CD4-positive, alpha-beta T cell (primary cell): ENCODE measurements around the gene CTDSP2. TPM values are rescaled to one million over a fixed set of nuclear protein-coding genes. Genes with fewer than 3 reads are reported as not detected.

Experiments
- ATAC-seq: fragments of 200-7000 bp; cut with Tn5 transposase; one replicate; pipeline ENCODE4 v1.10.0; 2022; ENCODE audit warnings: mild to moderate bottlenecking; ENCODE audit not compliant: poor library complexity
- CTCF ChIA-PET: fragments of 350-600 bp; sonication (Branson Sonifier 250); formaldehyde crosslinking; loops from one replicate; lab custom pipeline; 2021; ENCODE audit warnings: antibody characterized with exemption, inconsistent platforms; lab: Charles Lee
- POLR2A ChIA-PET: fragments of 350-600 bp; sonication (Branson Sonifier 250); formaldehyde crosslinking; loops from one replicate; lab custom pipeline; 2021; ENCODE audit warnings: antibody characterized with exemption, inconsistent platforms; lab: Charles Lee
- DNase-seq, 14 experiments: peaks; one replicate each; pipeline ENCODE4 v3.0.0-alpha.2; 2013 to 2020; ENCODE audit warnings: mixed read lengths in 2 of 14
- H3K27ac ChIP-seq, 2 donors: one replicate each; pipeline versions ENCODE4 v1.5.1 to v1.7.0; 2013; ENCODE audit warnings: low read length in 2 of 2, low read depth in 1 of 2, mild to moderate bottlenecking in 1 of 2
- H3K27me3 ChIP-seq, 2 experiments: 1 replicate in 1 of 2; 2 replicates in 1 of 2; pipeline versions ENCODE4 v1.6.1 to v1.7.0; 2013; ENCODE audit warnings: low read length in 2 of 2, control low read depth in 1 of 2, mild to moderate bottlenecking in 1 of 2, moderate library complexity in 1 of 2; ENCODE audit not compliant: insufficient read depth in 2 of 2, control insufficient read depth in 1 of 2
- H3K36me3 ChIP-seq: one replicate; pipeline ENCODE4 v1.6.1; 2013; ENCODE audit warnings: low read length, control low read depth; ENCODE audit not compliant: insufficient read depth
- H3K4me1 ChIP-seq: one replicate; pipeline ENCODE4 v1.6.1; 2013; ENCODE audit warnings: low read length, control low read depth; ENCODE audit not compliant: insufficient read depth
- H3K4me3 ChIP-seq: one replicate; pipeline ENCODE4 v1.5.1; 2013; ENCODE audit warnings: mild to moderate bottlenecking, low read length, moderate library complexity
- H3K9me3 ChIP-seq, 2 experiments: 1 replicate in 1 of 2; 2 replicates in 1 of 2; pipeline versions ENCODE4 v1.6.1 to v1.7.0; 2013; ENCODE audit warnings: low read length in 2 of 2, mild to moderate bottlenecking in 2 of 2, control low read depth in 1 of 2, moderate library complexity in 1 of 2; ENCODE audit not compliant: control insufficient read depth in 1 of 2, insufficient read depth in 1 of 2
- H3K27ac Mint-ChIP-seq: one replicate; pipeline ENCODE4 v1.8.0; 2020; ENCODE audit warnings: mixed read lengths
- H3K27me3 Mint-ChIP-seq: one replicate; pipeline ENCODE4 v1.8.0; 2021; ENCODE audit warnings: mixed read lengths
- H3K36me3 Mint-ChIP-seq: one replicate; pipeline ENCODE4 v1.8.0; 2021; ENCODE audit warnings: low read depth, mixed read lengths
- H3K4me1 Mint-ChIP-seq: one replicate; pipeline ENCODE4 v1.8.0; 2021; ENCODE audit warnings: low read depth, mixed read lengths
- H3K4me3 Mint-ChIP-seq: one replicate; pipeline ENCODE4 v1.8.0; 2020; ENCODE audit warnings: mild to moderate bottlenecking, mixed read lengths
- H3K9me3 Mint-ChIP-seq: one replicate; pipeline ENCODE4 v1.8.0; 2020; ENCODE audit warnings: mixed read lengths
- intact Hi-C, 2 experiments: fragments of 100-400 bp; cut with DNase I in 1 of 2; cut with micrococcal nuclease in 1 of 2; formaldehyde crosslinking; loops; one replicate each; pipeline versions ENCODE4 v1.15.1 to v1.9.0; 2023 to 2025; cut with DNase I, micrococcal nuclease
- total RNA-seq, 174 experiments: library from RNA in 2 of 174; stranded (reverse) in 2 of 174; gene quantifications; one replicate each; pipeline ENCODE4 v1.2.3 and lab custom pipeline; 2021 to 2026
- TF ChIP-seq, protein P1 (sequence below): fragments of 200-600 bp; IDR thresholded peaks from one replicate; pipeline ENCODE4 v1.8.0; 2022; ENCODE audit warnings: antibody characterized with exemption, mild to moderate bottlenecking

The CTDSP2 gene
- total RNA-seq, 2 experiments from 2014 or later = 86.2 to 86.4 TPM

- ChIA-PET POLR2A (interaction anchor here (1.0 to 7.4 kb wide), 15 partner anchors 9 to 104 kb away, joined by 3 to 124 read pairs (median 4); partner anchors contain the start of genes MARCHF9, TSFM and TSPAN31), CTCF (interaction anchor here (1.7 to 3.9 kb wide), 3 partner anchors 11 to 60 kb away, joined by 4 to 13 read pairs (median 5); no protein-coding TSS in a partner anchor)
- Mint-ChIP-seq H3K9me3 (no peaks in the 10 kb centered on the region), H3K36me3 (peaks cover 14% of the 10 kb centered on the region), H3K27me3 (no peaks in the 10 kb centered on the region), H3K4me1 (peaks cover 54% of the 10 kb centered on the region), H3K4me3 (peak overlapping the region; percentile 87), H3K27ac (peak overlapping the region; percentile 92)
- peaks cover 4% of the 10 kb centered on the region for H3K36me3 ChIP-seq
- ATAC-seq (peak; percentile 28), DNase-seq (peak in 13 of 14 experiments; percentile 30 to 71 (median 49))
- no peaks in the 10 kb centered on the region for H3K9me3 ChIP-seq
- H3K27ac ChIP-seq = peak overlapping the region; percentile 63 to 91
- peak overlapping the region; percentile 86 for H3K4me3 ChIP-seq
- H3K4me1 ChIP-seq = peaks cover 52% of the 10 kb centered on the region
- intact Hi-C loops = loop anchor here (2.0 to 5.0 kb wide), 3 partner anchors 53 to 93 kb away; partner anchors contain the start of genes CDK4 (in 1 of the 2), EEF1AKMT3 (in 1 of the 2) and METTL1 (in 1 of the 2)
- TF ChIP-seq, protein P1, sequence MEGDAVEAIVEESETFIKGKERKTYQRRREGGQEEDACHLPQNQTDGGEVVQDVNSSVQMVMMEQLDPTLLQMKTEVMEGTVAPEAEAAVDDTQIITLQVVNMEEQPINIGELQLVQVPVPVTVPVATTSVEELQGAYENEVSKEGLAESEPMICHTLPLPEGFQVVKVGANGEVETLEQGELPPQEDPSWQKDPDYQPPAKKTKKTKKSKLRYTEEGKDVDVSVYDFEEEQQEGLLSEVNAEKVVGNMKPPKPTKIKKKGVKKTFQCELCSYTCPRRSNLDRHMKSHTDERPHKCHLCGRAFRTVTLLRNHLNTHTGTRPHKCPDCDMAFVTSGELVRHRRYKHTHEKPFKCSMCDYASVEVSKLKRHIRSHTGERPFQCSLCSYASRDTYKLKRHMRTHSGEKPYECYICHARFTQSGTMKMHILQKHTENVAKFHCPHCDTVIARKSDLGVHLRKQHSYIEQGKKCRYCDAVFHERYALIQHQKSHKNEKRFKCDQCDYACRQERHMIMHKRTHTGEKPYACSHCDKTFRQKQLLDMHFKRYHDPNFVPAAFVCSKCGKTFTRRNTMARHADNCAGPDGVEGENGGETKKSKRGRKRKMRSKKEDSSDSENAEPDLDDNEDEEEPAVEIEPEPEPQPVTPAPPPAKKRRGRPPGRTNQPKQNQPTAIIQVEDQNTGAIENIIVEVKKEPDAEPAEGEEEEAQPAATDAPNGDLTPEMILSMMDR = no peak
- no peaks in the 10 kb centered on the region for H3K27me3 ChIP-seq
These were observed 848 bp downstream of the CTDSP2 start for GRCh38 chr12:57845478-57846284.

DNA sequence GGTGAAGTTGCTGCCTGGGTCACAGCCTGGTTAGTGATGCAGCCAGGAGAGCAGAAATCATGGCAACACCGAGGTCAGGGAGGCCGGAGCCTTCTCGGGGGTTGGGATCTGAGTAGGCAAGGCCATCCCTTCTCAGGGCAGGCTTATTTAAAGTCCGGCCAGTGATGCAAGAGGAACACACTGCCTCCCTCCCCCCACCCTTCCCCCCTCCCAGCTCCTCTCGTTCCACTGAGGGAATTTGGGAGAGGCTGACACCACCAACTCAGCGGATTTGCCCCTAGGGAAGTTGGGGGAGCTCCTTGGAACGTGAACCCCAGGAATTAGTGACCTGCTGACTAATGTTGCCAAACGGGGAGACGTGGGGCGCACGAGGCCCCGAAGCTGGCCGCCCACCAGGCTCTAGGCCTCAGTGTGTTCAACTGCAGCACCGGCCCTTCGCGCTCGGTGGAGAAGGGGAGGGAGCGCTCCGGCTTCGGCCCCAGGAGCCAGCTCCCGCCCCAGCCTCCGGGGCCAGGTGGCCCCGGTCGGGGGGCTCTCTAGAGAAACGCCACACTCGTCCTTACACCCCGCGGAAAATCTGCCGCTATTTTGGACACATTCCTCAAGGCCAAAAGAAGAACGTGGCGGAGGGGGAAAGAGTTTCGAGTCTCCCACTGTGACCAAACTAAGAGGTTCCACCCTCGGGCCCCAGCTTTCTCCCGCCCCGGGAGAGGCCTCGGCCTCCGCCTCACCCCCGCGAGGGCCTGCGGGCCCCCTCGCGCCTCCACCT lies 1.6 kb downstream of the CTDSP2 start:
- Mint-ChIP-seq H3K4me3 (peak overlapping the region; percentile 87), H3K36me3 (peaks cover 14% of the 10 kb centered on the region), H3K27ac (peak overlapping the region; percentile 92), H3K9me3 (no peaks in the 10 kb centered on the region), H3K27me3 (no peaks in the 10 kb centered on the region), H3K4me1 (peaks cover 62% of the 10 kb centered on the region)
- intact Hi-C loops = loop anchor here (2.0 to 5.0 kb wide), 3 partner anchors 54 to 93 kb away; partner anchors contain the start of genes EEF1AKMT3 (in 2 of the 2), METTL1 (in 2 of the 2) and CDK4 (in 1 of the 2)
- Histone ChIP-seq H3K9me3 (no peaks in the 10 kb centered on the region), H3K36me3 (peaks cover 11% of the 10 kb centered on the region), H3K27me3 (no peaks in the 10 kb centered on the region), H3K4me3 (peak overlapping the region; percentile 86), H3K4me1 (peaks cover 60% of the 10 kb centered on the region), H3K27ac (peak overlapping the region; percentile 63 to 91)
- peak; percentile 18 for ATAC-seq
- TF ChIP-seq, protein P1 = no peak
- ChIA-PET CTCF (interaction anchor here (0.6 to 3.9 kb wide), 7 partner anchors 11 to 86 kb away, joined by 3 to 13 read pairs (median 4); no protein-coding TSS in a partner anchor), POLR2A (interaction anchor here (1.0 to 7.4 kb wide), 11 partner anchors 8 to 89 kb away, joined by 3 to 124 read pairs (median 4); partner anchors contain the start of genes AVIL and MARCHF9)
- peak in 7 of 14 experiments; percentile 23 to 57 (median 26) for DNase-seq
